ENCODE data around the gene TRPV4.
"Not testable (repeated sequence)": the region's sequence is repeated elsewhere in the genome, so short reads cannot be mapped to it uniquely, and the experiment has no call there.

Gene TRPV4

GRCh38 chr12:109833307-109834189, at the start of gene TRPV4:
Gene TRPV4, minus strand, starts transcription at chr12:109833398. Its CDS starts 18,602 bp downstream, at chr12:109814796.
- DNase-seq: peak; percentile 69

- DNase-seq: no peak
Observed at GRCh38 chr12:109881752-109882151, 48.6 kb upstream of the TRPV4 start.

GRCh38 chr12:109880938-109881337, 47.7 kb upstream of the TRPV4 start:
- no peak for DNase-seq

- peak; percentile 92 for DNase-seq
Observed at GRCh38 chr12:109880043-109880931, 47.1 kb upstream of the TRPV4 start, which contains the start of gene GLTP. Gene GLTP, minus strand, starts transcription at chr12:109880541. Its CDS starts 167 bp downstream, at chr12:109880374.

GRCh38 chr12:109879351-109880042, 46.3 kb upstream of the TRPV4 start:
- DNase-seq: no peak

- no peak for DNase-seq
Observed at GRCh38 chr12:109878749-109879148, 45.6 kb upstream of the TRPV4 start.

GRCh38 chr12:109878247-109878625, 45.0 kb upstream of the TRPV4 start:
- DNase-seq: no peak

- no peak for DNase-seq
Observed at GRCh38 chr12:109877504-109878246, 44.5 kb upstream of the TRPV4 start.

GRCh38 chr12:109876406-109876805, 43.2 kb upstream of the TRPV4 start:
- DNase-seq: no peak

- no peak for DNase-seq
Observed at GRCh38 chr12:109875572-109876131, 42.5 kb upstream of the TRPV4 start.

- DNase-seq: no peak
Observed at GRCh38 chr12:109873653-109874052, 40.5 kb upstream of the TRPV4 start.

- DNase-seq: no peak
Observed at GRCh38 chr12:109871668-109872314, 38.6 kb upstream of the TRPV4 start.

- no peak for DNase-seq
Observed at GRCh38 chr12:109870648-109871047, 37.5 kb upstream of the TRPV4 start.

- DNase-seq: no peak
Observed at GRCh38 chr12:109868182-109869051, 35.2 kb upstream of the TRPV4 start.

- DNase-seq: no peak
Observed at GRCh38 chr12:109864916-109865315, 31.7 kb upstream of the TRPV4 start.

- peak; percentile 31 for DNase-seq
Observed at GRCh38 chr12:109863847-109864712, 30.9 kb upstream of the TRPV4 start.

- not testable (repeated sequence) for DNase-seq
Observed at GRCh38 chr12:109862491-109862890, 29.3 kb upstream of the TRPV4 start.

- DNase-seq: no peak
Observed at GRCh38 chr12:109861689-109862314, 28.6 kb upstream of the TRPV4 start.

- DNase-seq: no peak
Observed at GRCh38 chr12:109860977-109861376, 27.8 kb upstream of the TRPV4 start.

Measured in femur (tissue), 1 donor.